ENCODE results near the gene RASGRF1. TPM values are rescaled to one million over a fixed set of nuclear protein-coding genes. Genes with fewer than 3 reads are reported as not detected.
"Not testable (repeated sequence)": the region's sequence is repeated elsewhere in the genome, so short reads cannot be mapped to it uniquely, and the experiment has no call there.

Gene RASGRF1
- polyA plus RNA-seq, 1 donor from 2014 or later = 11.0 TPM

DNA sequence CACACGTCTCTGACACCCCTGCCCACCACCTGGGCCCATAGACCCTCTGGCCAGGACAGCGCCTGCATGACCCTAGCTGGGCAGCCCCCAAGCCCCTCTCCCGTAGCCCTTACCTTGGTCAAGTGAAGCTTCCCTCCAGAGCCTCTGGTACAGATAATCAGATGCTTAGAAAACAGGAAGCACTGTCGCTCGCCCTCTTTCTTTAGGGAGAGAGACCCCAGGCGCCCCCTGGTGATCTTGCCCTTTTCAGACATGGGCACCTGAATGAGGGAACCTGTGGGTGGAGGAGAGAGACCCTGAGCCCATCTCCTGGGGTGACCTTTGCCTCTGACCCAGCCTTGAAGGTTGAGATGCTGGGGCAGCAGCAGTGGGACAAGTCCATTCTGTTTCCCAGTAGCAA lies 65.4 kb downstream of the RASGRF1 start:
- Histone ChIP-seq H3K36me3 (ENCODE audit: insufficient read depth, low read length) (no peaks in the 10 kb centered on the region), H3K27me3 (ENCODE audit: insufficient read depth, low read depth, low read length) (no peaks in the 10 kb centered on the region), H3F3A (ENCODE audit: insufficient read depth, low read length, poor library complexity, severe bottlenecking) (no peaks in the 10 kb centered on the region), H4K20me1 (ENCODE audit: insufficient read depth) (no peaks in the 10 kb centered on the region), H3K9me2 (ENCODE audit: insufficient read depth, low read length) (no peaks in the 10 kb centered on the region), H2AFZ (ENCODE audit: low read depth, low read length) (no peak overlapping the region), H3K79me2 (replicated peaks; ENCODE audit: insufficient read depth, low read length) (no peaks in the 10 kb centered on the region), H3K9me3 (ENCODE audit: low read length) (peaks cover 3% of the 10 kb centered on the region), H3K27ac (ENCODE audit: low read length) (no peak overlapping the region), H3K4me2 (ENCODE audit: low read length) (no peak overlapping the region), H3K9ac (ENCODE audit: low read length) (no peak overlapping the region), H3K4me3 (ENCODE audit: low read length) (no peak overlapping the region)
- TF ChIP-seq SMC3 (conservative IDR thresholded peaks at IDR 0.05; ENCODE audit: poor library complexity) (no peak), REST (IDR thresholded peaks at IDR 0.05; ENCODE audit: borderline replicate concordance) (no peak), TAF1 (IDR thresholded peaks at IDR 0.05; ENCODE audit: low read depth) (no peak), EZH2 (IDR thresholded peaks at IDR 0.05; ENCODE audit: borderline replicate concordance, insufficient read depth, low read length, poor library complexity, severe bottlenecking) (no peak), RAD21 (conservative IDR thresholded peaks at IDR 0.05) (no peak), MXI1 (conservative IDR thresholded peaks at IDR 0.05; ENCODE audit: poor library complexity, severe bottlenecking) (no peak), EP300 (conservative IDR thresholded peaks at IDR 0.05; ENCODE audit: poor library complexity, severe bottlenecking) (no peak), POLR2AphosphoS5 (IDR thresholded peaks at IDR 0.05) (no peak)
- TF ChIP-seq, protein P1, sequence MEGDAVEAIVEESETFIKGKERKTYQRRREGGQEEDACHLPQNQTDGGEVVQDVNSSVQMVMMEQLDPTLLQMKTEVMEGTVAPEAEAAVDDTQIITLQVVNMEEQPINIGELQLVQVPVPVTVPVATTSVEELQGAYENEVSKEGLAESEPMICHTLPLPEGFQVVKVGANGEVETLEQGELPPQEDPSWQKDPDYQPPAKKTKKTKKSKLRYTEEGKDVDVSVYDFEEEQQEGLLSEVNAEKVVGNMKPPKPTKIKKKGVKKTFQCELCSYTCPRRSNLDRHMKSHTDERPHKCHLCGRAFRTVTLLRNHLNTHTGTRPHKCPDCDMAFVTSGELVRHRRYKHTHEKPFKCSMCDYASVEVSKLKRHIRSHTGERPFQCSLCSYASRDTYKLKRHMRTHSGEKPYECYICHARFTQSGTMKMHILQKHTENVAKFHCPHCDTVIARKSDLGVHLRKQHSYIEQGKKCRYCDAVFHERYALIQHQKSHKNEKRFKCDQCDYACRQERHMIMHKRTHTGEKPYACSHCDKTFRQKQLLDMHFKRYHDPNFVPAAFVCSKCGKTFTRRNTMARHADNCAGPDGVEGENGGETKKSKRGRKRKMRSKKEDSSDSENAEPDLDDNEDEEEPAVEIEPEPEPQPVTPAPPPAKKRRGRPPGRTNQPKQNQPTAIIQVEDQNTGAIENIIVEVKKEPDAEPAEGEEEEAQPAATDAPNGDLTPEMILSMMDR (IDR thresholded peaks at IDR 0.05; ENCODE audit: poor library complexity, severe bottlenecking) = no peak

- H3K4me3 ChIP-seq (ENCODE audit: low read length); H3K27me3 ChIP-seq (ENCODE audit: insufficient read depth, low read depth, low read length); H3K36me3 ChIP-seq (ENCODE audit: insufficient read depth, low read length); H3K9me3 ChIP-seq (ENCODE audit: low read length); H3K27ac ChIP-seq (ENCODE audit: low read length); H3K79me2 ChIP-seq (replicated peaks; ENCODE audit: insufficient read depth, low read length); H2AFZ ChIP-seq (ENCODE audit: low read depth, low read length); H4K20me1 ChIP-seq (ENCODE audit: insufficient read depth); H3K9ac ChIP-seq (ENCODE audit: low read length); H3K9me2 ChIP-seq (ENCODE audit: insufficient read depth, low read length); H3F3A ChIP-seq (ENCODE audit: insufficient read depth, low read length, poor library complexity, severe bottlenecking); H3K4me2 ChIP-seq (ENCODE audit: low read length): not testable (repeated sequence)
These were observed 66.1 kb downstream of the RASGRF1 start for GRCh38 chr15:79024493-79024892.

DNA sequence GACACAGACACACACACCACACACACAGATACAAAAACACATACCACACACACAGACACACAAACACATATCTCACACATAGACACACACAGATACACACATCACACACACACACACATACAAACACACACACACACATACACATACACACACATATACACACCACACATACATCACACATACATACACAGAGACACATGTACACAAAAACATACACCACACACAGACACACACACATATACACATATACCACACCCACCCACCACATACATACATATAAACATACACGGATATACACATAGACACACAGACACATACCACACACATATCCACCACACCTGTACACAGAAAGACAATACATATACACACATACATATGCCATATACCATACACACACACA lies 66.7 kb downstream of the RASGRF1 start:
- TF ChIP-seq SMC3 (conservative IDR thresholded peaks at IDR 0.05; ENCODE audit: poor library complexity) = no peak
- no peak for TF ChIP-seq EZH2 (IDR thresholded peaks at IDR 0.05; ENCODE audit: borderline replicate concordance, insufficient read depth, low read length, poor library complexity, severe bottlenecking)
- TF ChIP-seq POLR2AphosphoS5 (IDR thresholded peaks at IDR 0.05) = no peak
- TF ChIP-seq, protein P1 (IDR thresholded peaks at IDR 0.05; ENCODE audit: poor library complexity, severe bottlenecking) = no peak
- TF ChIP-seq RAD21 (conservative IDR thresholded peaks at IDR 0.05) = no peak
- TF ChIP-seq MXI1 (conservative IDR thresholded peaks at IDR 0.05; ENCODE audit: poor library complexity, severe bottlenecking) = no peak
- no peak for TF ChIP-seq EP300 (conservative IDR thresholded peaks at IDR 0.05; ENCODE audit: poor library complexity, severe bottlenecking)
- no peak for TF ChIP-seq REST (IDR thresholded peaks at IDR 0.05; ENCODE audit: borderline replicate concordance)
- TF ChIP-seq TAF1 (IDR thresholded peaks at IDR 0.05; ENCODE audit: low read depth) = no peak

More for the DNA sequence above, 66.7 kb downstream of the RASGRF1 start:
- Histone ChIP-seq H3K27ac (ENCODE audit: low read length) (no peak overlapping the region), H3K9ac (ENCODE audit: low read length) (no peak overlapping the region), H3K36me3 (ENCODE audit: insufficient read depth, low read length) (no peaks in the 10 kb centered on the region), H3F3A (ENCODE audit: insufficient read depth, low read length, poor library complexity, severe bottlenecking) (no peaks in the 10 kb centered on the region), H2AFZ (ENCODE audit: low read depth, low read length) (no peak overlapping the region), H3K4me3 (ENCODE audit: low read length) (no peak overlapping the region), H3K27me3 (ENCODE audit: insufficient read depth, low read depth, low read length) (no peaks in the 10 kb centered on the region), H4K20me1 (ENCODE audit: insufficient read depth) (no peaks in the 10 kb centered on the region), H3K4me2 (ENCODE audit: low read length) (no peak overlapping the region), H3K79me2 (replicated peaks; ENCODE audit: insufficient read depth, low read length) (no peaks in the 10 kb centered on the region), H3K9me3 (ENCODE audit: low read length) (peaks cover 3% of the 10 kb centered on the region), H3K9me2 (ENCODE audit: insufficient read depth, low read length) (no peaks in the 10 kb centered on the region)

Measured in neural cell (in vitro differentiated cells).